Measurements from ENCODE around the gene APCDD1L. TPM values are rescaled to one million over a fixed set of nuclear protein-coding genes. Genes with fewer than 3 reads are reported as not detected.

Gene APCDD1L
- total and polyA plus RNA-seq, 9 donors: 2.1 to 8.8 (median 5.1) TPM

- no peaks in the 10 kb centered on the region for H3K27me3 ChIP-seq (ENCODE audit: control insufficient read depth, insufficient read depth, low read length)
- peaks cover 24% of the 10 kb centered on the region for H3K4me1 ChIP-seq (ENCODE audit: control insufficient read depth, insufficient read depth, low read length)
- peak; percentile 84 for DNase-seq
- no peaks in the 10 kb centered on the region for H3K36me3 ChIP-seq (ENCODE audit: control insufficient read depth, insufficient read depth, low read length)
- peak overlapping the region; percentile 94 for H3K27ac ChIP-seq (ENCODE audit: low read length)
- peaks cover 14% of the 10 kb centered on the region for H3K9me3 ChIP-seq (replicated peaks; ENCODE audit: control insufficient read depth, low read depth, low read length)
- 47% methylated on average over 5 of the region's 9 CpGs for WGBS (ENCODE audit: insufficient coverage)
- no peak overlapping the region for H3K4me3 ChIP-seq (ENCODE audit: low read length)
Observed at GRCh38 chr20:58479726-58480440, 35.3 kb downstream of the APCDD1L start.

GRCh38 chr20:58478141-58478805 lies 36.9 kb downstream of the APCDD1L start:
- Histone ChIP-seq H3K4me3 (ENCODE audit: low read length) (no peak overlapping the region), H3K27ac (ENCODE audit: low read length) (no peak overlapping the region), H3K27me3 (ENCODE audit: control insufficient read depth, insufficient read depth, low read length) (no peaks in the 10 kb centered on the region), H3K36me3 (ENCODE audit: control insufficient read depth, insufficient read depth, low read length) (no peaks in the 10 kb centered on the region), H3K4me1 (ENCODE audit: control insufficient read depth, insufficient read depth, low read length) (peaks cover 30% of the 10 kb centered on the region), H3K9me3 (replicated peaks; ENCODE audit: control insufficient read depth, low read depth, low read length) (peaks cover 14% of the 10 kb centered on the region)
- no peak for DNase-seq
- no CpG with 5 or more reads among the region's 3 CpGs for WGBS (ENCODE audit: insufficient coverage)

GRCh38 chr20:58475466-58475865 lies 39.7 kb downstream of the APCDD1L start:
- WGBS (ENCODE audit: insufficient coverage): 95% methylated on average over 8 of the region's 10 CpGs
- Histone ChIP-seq H3K4me1 (ENCODE audit: control insufficient read depth, insufficient read depth, low read length) (peaks cover 44% of the 10 kb centered on the region), H3K36me3 (ENCODE audit: control insufficient read depth, insufficient read depth, low read length) (no peaks in the 10 kb centered on the region), H3K27me3 (ENCODE audit: control insufficient read depth, insufficient read depth, low read length) (no peaks in the 10 kb centered on the region), H3K27ac (ENCODE audit: low read length) (no peak overlapping the region), H3K4me3 (ENCODE audit: low read length) (no peak overlapping the region), H3K9me3 (replicated peaks; ENCODE audit: control insufficient read depth, low read depth, low read length) (peaks cover 14% of the 10 kb centered on the region)
- DNase-seq: no peak

GRCh38 chr20:58473453-58474425 lies 41.5 kb downstream of the APCDD1L start:
- peaks cover 49% of the 10 kb centered on the region for H3K4me1 ChIP-seq (ENCODE audit: control insufficient read depth, insufficient read depth, low read length)
- no peaks in the 10 kb centered on the region for H3K36me3 ChIP-seq (ENCODE audit: control insufficient read depth, insufficient read depth, low read length)
- peak; percentile 53 for DNase-seq
- peaks cover 12% of the 10 kb centered on the region for H3K9me3 ChIP-seq (replicated peaks; ENCODE audit: control insufficient read depth, low read depth, low read length)
- WGBS (ENCODE audit: insufficient coverage): 81% methylated on average over 6 of the region's 13 CpGs
- H3K27ac ChIP-seq (ENCODE audit: low read length): peak overlapping the region; percentile 86
- H3K27me3 ChIP-seq (ENCODE audit: control insufficient read depth, insufficient read depth, low read length): no peaks in the 10 kb centered on the region
- no peak overlapping the region for H3K4me3 ChIP-seq (ENCODE audit: low read length)

- 72% methylated on average over 18 of the region's 20 CpGs for WGBS (ENCODE audit: insufficient coverage)
- Histone ChIP-seq H3K27me3 (ENCODE audit: control insufficient read depth, insufficient read depth, low read length) (no peaks in the 10 kb centered on the region), H3K4me1 (ENCODE audit: control insufficient read depth, insufficient read depth, low read length) (peaks cover 57% of the 10 kb centered on the region), H3K27ac (ENCODE audit: low read length) (peak overlapping the region; percentile 86), H3K36me3 (ENCODE audit: control insufficient read depth, insufficient read depth, low read length) (no peaks in the 10 kb centered on the region), H3K9me3 (replicated peaks; ENCODE audit: control insufficient read depth, low read depth, low read length) (peaks cover 3% of the 10 kb centered on the region), H3K4me3 (ENCODE audit: low read length) (no peak overlapping the region)
- peak; percentile 38 for DNase-seq
Observed at GRCh38 chr20:58472273-58473018, 42.8 kb downstream of the APCDD1L start.

- no peaks in the 10 kb centered on the region for H3K27me3 ChIP-seq (ENCODE audit: control insufficient read depth, insufficient read depth, low read length)
- H3K9me3 ChIP-seq (replicated peaks; ENCODE audit: control insufficient read depth, low read depth, low read length): no peaks in the 10 kb centered on the region
- H3K4me3 ChIP-seq (ENCODE audit: low read length): no peak overlapping the region
- peak overlapping the region; percentile 89 for H3K27ac ChIP-seq (ENCODE audit: low read length)
- H3K4me1 ChIP-seq (ENCODE audit: control insufficient read depth, insufficient read depth, low read length): peaks cover 57% of the 10 kb centered on the region
- DNase-seq: peak; percentile 99
- 19% methylated on average over 23 of the region's 26 CpGs for WGBS (ENCODE audit: insufficient coverage)
- no peaks in the 10 kb centered on the region for H3K36me3 ChIP-seq (ENCODE audit: control insufficient read depth, insufficient read depth, low read length)
Observed at GRCh38 chr20:58471193-58472164, 43.7 kb downstream of the APCDD1L start.

GRCh38 chr20:58470336-58471192 lies 44.6 kb downstream of the APCDD1L start:
- Histone ChIP-seq H3K27me3 (ENCODE audit: control insufficient read depth, insufficient read depth, low read length) (no peaks in the 10 kb centered on the region), H3K9me3 (replicated peaks; ENCODE audit: control insufficient read depth, low read depth, low read length) (no peaks in the 10 kb centered on the region), H3K27ac (ENCODE audit: low read length) (peak overlapping the region; percentile 89), H3K4me3 (ENCODE audit: low read length) (no peak overlapping the region), H3K4me1 (ENCODE audit: control insufficient read depth, insufficient read depth, low read length) (peaks cover 57% of the 10 kb centered on the region), H3K36me3 (ENCODE audit: control insufficient read depth, insufficient read depth, low read length) (no peaks in the 10 kb centered on the region)
- DNase-seq: peak; percentile 84
- WGBS (ENCODE audit: insufficient coverage): 69% methylated on average over 15 of the region's 19 CpGs

- Histone ChIP-seq H3K27me3 (ENCODE audit: control insufficient read depth, insufficient read depth, low read length) (no peaks in the 10 kb centered on the region), H3K27ac (ENCODE audit: low read length) (peak overlapping the region; percentile 89), H3K4me1 (ENCODE audit: control insufficient read depth, insufficient read depth, low read length) (peaks cover 64% of the 10 kb centered on the region), H3K4me3 (ENCODE audit: low read length) (no peak overlapping the region), H3K36me3 (ENCODE audit: control insufficient read depth, insufficient read depth, low read length) (no peaks in the 10 kb centered on the region), H3K9me3 (replicated peaks; ENCODE audit: control insufficient read depth, low read depth, low read length) (no peaks in the 10 kb centered on the region)
- peak; percentile 91 for DNase-seq
- WGBS (ENCODE audit: insufficient coverage): 28% methylated on average over 4 of the region's 12 CpGs
Observed at GRCh38 chr20:58469616-58470015, 45.6 kb downstream of the APCDD1L start.

Data from muscle of leg (tissue), 11 donors.